ENCODE results near the gene JUP. TPM values are rescaled to one million over a fixed set of nuclear protein-coding genes. Genes with fewer than 3 reads are reported as not detected.
A peak's percentile ranks its signal among the peaks of the same experiment; 100 is the strongest.

The JUP gene
- total RNA-seq, 1 experiment from 2014 or later, result 224 TPM

- no peaks in the 10 kb centered on the region for H3K79me2 ChIP-seq (ENCODE audit: insufficient read depth, low read length)
- DNase-seq (ENCODE audit: low read depth, low spot score), result no peak
- no peaks in the 10 kb centered on the region for H3K9me2 ChIP-seq (ENCODE audit: insufficient read depth)
- H3K27me3 ChIP-seq (ENCODE audit: insufficient read depth, low read length), result no peaks in the 10 kb centered on the region
- TF ChIP-seq SIN3A (IDR thresholded peaks at IDR 0.05; ENCODE audit: low read depth) (no peak), CTCF (IDR thresholded peaks at IDR 0.05 in 2 of 3, conservative IDR thresholded peaks at IDR 0.05 in 1 of 3; ENCODE audit: borderline replicate concordance in 1 of 3, insufficient read depth in 1 of 3, low read depth in 2 of 3, low read length in 2 of 3) (0 out of 6 replicates have a peak, but pooled peaks of 1 of the 3 experiments have one; percentile 8)
- no peak overlapping the region for H3K4me3 ChIP-seq (replicated peaks in 1 of 2; ENCODE audit: low read depth in 1 of 2, low read length in 2 of 2)
- no peaks in the 10 kb centered on the region for H3K9me3 ChIP-seq (ENCODE audit: control insufficient read depth in 1 of 2, insufficient read depth in 1 of 2, low read depth in 1 of 2, low read length in 2 of 2)
- CTCF ChIA-PET, result no interaction called here
- no peak overlapping the region for H2AFZ ChIP-seq (ENCODE audit: low read depth, low read length, poor library complexity, severe bottlenecking)
- no peaks in the 10 kb centered on the region for H3K4me1 ChIP-seq (ENCODE audit: control insufficient read depth in 1 of 2, insufficient read depth in 2 of 2, low read length in 2 of 2)
- POLR2A ChIA-PET, result interaction anchor here (1.5 kb wide), 1 partner anchor 9 kb away, joined by 3 read pairs; the partner anchor contains the start of gene HAP1
- no peaks in the 10 kb centered on the region for H3K36me3 ChIP-seq (ENCODE audit: control insufficient read depth in 1 of 2, insufficient read depth in 2 of 2, low read length in 2 of 2)
- no peak overlapping the region for H3K4me2 ChIP-seq (ENCODE audit: low read length)
- no peak for ATAC-seq
- H4K20me1 ChIP-seq (ENCODE audit: insufficient read depth), result no peaks in the 10 kb centered on the region
- RAD21 ChIA-PET (ENCODE audit: low non-redundant PET in 1 of 2, low total read pairs in 2 of 2, uncharacterized antibody in 2 of 2, unreplicated experiment in 2 of 2), result no interaction called here
- H3K9ac ChIP-seq (ENCODE audit: low read length), result no peak overlapping the region
- BruUV-seq (replicated peaks), result no TSS peak
- H3K27ac ChIP-seq (ENCODE audit: low read depth, low read length), result no peak overlapping the region
- intact Hi-C loops (cut with micrococcal nuclease), result no loop called here
Measured at GRCh38 chr17:41725134-41725533, 61.4 kb downstream of the JUP start.

GRCh38 chr17:41724476-41725050 is 61.9 kb downstream of the JUP start:
- no peaks in the 10 kb centered on the region for H3K27me3 ChIP-seq (ENCODE audit: insufficient read depth, low read length)
- no peak overlapping the region for H3K4me3 ChIP-seq (replicated peaks in 1 of 2; ENCODE audit: low read depth in 1 of 2, low read length in 2 of 2)
- no peaks in the 10 kb centered on the region for H3K79me2 ChIP-seq (ENCODE audit: insufficient read depth, low read length)
- H4K20me1 ChIP-seq (ENCODE audit: insufficient read depth), result no peaks in the 10 kb centered on the region
- intact Hi-C loops (cut with micrococcal nuclease), result no loop called here
- ATAC-seq (no peak), DNase-seq (ENCODE audit: low read depth, low spot score) (no peak)
- POLR2A ChIA-PET, result interaction anchor here (1.5 kb wide), 1 partner anchor 10 kb away, joined by 3 read pairs; the partner anchor contains the start of gene HAP1
- H3K9me3 ChIP-seq (ENCODE audit: control insufficient read depth in 1 of 2, insufficient read depth in 1 of 2, low read depth in 1 of 2, low read length in 2 of 2), result no peaks in the 10 kb centered on the region
- no peak overlapping the region for H3K27ac ChIP-seq (ENCODE audit: low read depth, low read length)
- CTCF ChIA-PET, result no interaction called here
- H3K9ac ChIP-seq (ENCODE audit: low read length), result no peak overlapping the region
- RAD21 ChIA-PET (ENCODE audit: low non-redundant PET in 1 of 2, low total read pairs in 2 of 2, uncharacterized antibody in 2 of 2, unreplicated experiment in 2 of 2), result no interaction called here
- BruUV-seq (replicated peaks), result no TSS peak
- H3K36me3 ChIP-seq (ENCODE audit: control insufficient read depth in 1 of 2, insufficient read depth in 2 of 2, low read length in 2 of 2), result no peaks in the 10 kb centered on the region
- no peaks in the 10 kb centered on the region for H3K9me2 ChIP-seq (ENCODE audit: insufficient read depth)
- H2AFZ ChIP-seq (ENCODE audit: low read depth, low read length, poor library complexity, severe bottlenecking), result no peak overlapping the region
- no peak overlapping the region for H3K4me2 ChIP-seq (ENCODE audit: low read length)
- H3K4me1 ChIP-seq (ENCODE audit: control insufficient read depth in 1 of 2, insufficient read depth in 2 of 2, low read length in 2 of 2), result no peaks in the 10 kb centered on the region
- TF ChIP-seq SRF (IDR thresholded peaks at IDR 0.05; ENCODE audit: low read depth) (no peak), REST (IDR thresholded peaks at IDR 0.05; ENCODE audit: low read depth) (no peak), ELF1 (IDR thresholded peaks at IDR 0.05; ENCODE audit: borderline replicate concordance, low read depth) (no peak), ATF3 (IDR thresholded peaks at IDR 0.05) (no peak), SIN3A (IDR thresholded peaks at IDR 0.05; ENCODE audit: low read depth) (no peak), CEBPB (IDR thresholded peaks at IDR 0.05; ENCODE audit: low read depth) (no peak), POLR2AphosphoS5 (IDR thresholded peaks at IDR 0.05; ENCODE audit: low read depth, low read length) (no peak), FOSL1 (IDR thresholded peaks at IDR 0.05; ENCODE audit: low read depth) (no peak), JUND (IDR thresholded peaks at IDR 0.05) (no peak), YY1 (IDR thresholded peaks at IDR 0.05; ENCODE audit: extremely low read depth, insufficient replicate concordance, low read depth, low read length) (no peak), TCF7L2 (IDR thresholded peaks at IDR 0.05; ENCODE audit: borderline replicate concordance, extremely low read depth, insufficient read depth, insufficient read length) (no peak), POLR2A (IDR thresholded peaks at IDR 0.05; ENCODE audit: borderline replicate concordance, extremely low read depth, insufficient read depth, insufficient read length) (no peak)

All from HCT116 (cell line).